Endothelial cell of umbilical vein (primary cell): ENCODE results near the gene PAX5. TPM values are rescaled to one million over a fixed set of nuclear protein-coding genes. Genes with fewer than 3 reads are reported as not detected.

Experiments used
- BruUV-seq: library from RNA; stranded (reverse); fragments of 400-500 nt; replicated peaks from 2 replicates; lab custom pipeline; 2021; lab: Mats Ljungman, UMichigan
- CTCF ChIA-PET: fragments of 300-600, 350-600 bp; sonication (Branson Sonifier 250); formaldehyde crosslinking; loops from one replicate; lab custom pipeline; 2021; ENCODE audit warnings: antibody characterized with exemption, inconsistent platforms; lab: Charles Lee
- POLR2A ChIA-PET: fragments of 300-600, 350-600 bp; sonication (Branson Sonifier 250); formaldehyde crosslinking; loops from one replicate; lab custom pipeline; 2021; ENCODE audit warnings: antibody characterized with exemption, inconsistent platforms; lab: Charles Lee
- DNase-seq: peaks from one replicate; pipeline ENCODE4 v3.0.0-alpha.2; 2011; ENCODE audit warnings: low read depth, low spot score
- FAIRE-seq: peaks from 2 replicates; lab custom pipeline; 2011; peaks lifted over from hg19 to GRCh38; lab: Jason Lieb, UNC
- H2AFZ ChIP-seq: 2 replicates; pipeline ENCODE4 v1.6.0; 2012; ENCODE audit warnings: low read depth, low read length, control low read depth, inconsistent platforms
- H3K27ac ChIP-seq: 2 replicates; pipeline ENCODE4 v1.5.1; 2011; ENCODE audit warnings: low read depth, mild to moderate bottlenecking, control low read depth, low read length, moderate library complexity; ENCODE audit not compliant: insufficient read depth
- H3K27me3 ChIP-seq, 2 experiments: 2 replicates each; pipeline versions ENCODE4 v1.6.0 to v1.6.1; 2011; ENCODE audit warnings: low read length in 2 of 2, mixed read lengths in 1 of 2; ENCODE audit not compliant: control insufficient read depth in 2 of 2, insufficient read depth in 2 of 2
- H3K36me3 ChIP-seq, 2 experiments: 2 replicates in 1 of 2; 3 replicates in 1 of 2; pipeline ENCODE4 v1.5.1; 2011; ENCODE audit warnings: low read length in 2 of 2, mild to moderate bottlenecking in 1 of 2, moderate library complexity in 1 of 2; ENCODE audit not compliant: control insufficient read depth in 2 of 2, insufficient read depth in 2 of 2; ENCODE audit errors: extremely low read depth in 1 of 2
- H3K4me1 ChIP-seq: 3 replicates; pipeline ENCODE4 v1.5.1; 2011; ENCODE audit warnings: mild to moderate bottlenecking, low read length; ENCODE audit not compliant: control insufficient read depth, insufficient read depth; ENCODE audit errors: extremely low read depth
- H3K4me2 ChIP-seq: 2 replicates; pipeline ENCODE4 v1.6.1; 2011; ENCODE audit warnings: low read length, control low read depth, mixed read lengths; ENCODE audit not compliant: insufficient read depth
- H3K4me3 ChIP-seq, 3 experiments: fragments of 200-600 bp in 1 of 3; sonication (generic), shearing (Covaris generic) in 1 of 3; replicated peaks in 1 of 3; 2 replicates each; pipeline ENCODE4 v1.5.1; 2011 to 2016; ENCODE audit warnings: control low read depth in 3 of 3, low read length in 3 of 3, mild to moderate bottlenecking in 2 of 3, inconsistent platforms in 1 of 3, low read depth in 1 of 3, moderate library complexity in 1 of 3; ENCODE audit not compliant: insufficient read depth in 1 of 3
- H3K79me2 ChIP-seq: 2 replicates; pipeline ENCODE4 v1.6.0; 2012; ENCODE audit warnings: low read length, inconsistent platforms; ENCODE audit not compliant: control insufficient read depth, insufficient read depth
- H3K9ac ChIP-seq: replicated peaks from 2 replicates; pipeline ENCODE3; 2011; ENCODE audit warnings: low read length, control low read depth; ENCODE audit not compliant: insufficient read depth; ENCODE audit errors: extremely low read depth
- H3K9me1 ChIP-seq: replicated peaks from 3 replicates; pipeline ENCODE4 v1.6.0; 2011; ENCODE audit warnings: mild to moderate bottlenecking, low read length; ENCODE audit not compliant: control insufficient read depth, insufficient read depth; ENCODE audit errors: extremely low read depth
- H3K9me3 ChIP-seq: replicated peaks from 2 replicates; pipeline ENCODE4 v1.5.1; 2012; ENCODE audit warnings: low read length, inconsistent platforms; ENCODE audit not compliant: control insufficient read depth, insufficient read depth
- H4K20me1 ChIP-seq: replicated peaks from 2 replicates; pipeline ENCODE3; 2011; ENCODE audit warnings: mild to moderate bottlenecking, low read length; ENCODE audit not compliant: control insufficient read depth, insufficient read depth; ENCODE audit errors: extremely low read depth
- FOS ChIP-seq: IDR thresholded peaks from 2 replicates; pipeline ENCODE4 v1.6.1; 2011; ENCODE audit warnings: mild to moderate bottlenecking, low read length, moderate library complexity, borderline replicate concordance; ENCODE audit not compliant: insufficient read depth
- GATA2 ChIP-seq: IDR thresholded peaks from 2 replicates; pipeline ENCODE4 v1.7.0; 2011; ENCODE audit warnings: low read depth, mild to moderate bottlenecking, moderate library complexity, mixed read lengths, low read length; ENCODE audit not compliant: insufficient read length, insufficient read depth
- JUN ChIP-seq: IDR thresholded peaks from 2 replicates; pipeline ENCODE4 v1.6.1; 2011; ENCODE audit warnings: borderline replicate concordance, low read depth; ENCODE audit not compliant: insufficient read length, insufficient read depth
- MYC ChIP-seq: IDR thresholded peaks from one replicate; pipeline ENCODE4 v1.6.1; 2011; ENCODE audit warnings: mild to moderate bottlenecking, low read depth, low read length
- POLR2AphosphoS5 ChIP-seq: IDR thresholded peaks from 2 replicates; pipeline ENCODE4 v1.6.1; 2012; ENCODE audit warnings: low read depth, mild to moderate bottlenecking, control low read depth, low read length, moderate library complexity; ENCODE audit not compliant: insufficient read depth
- dilution Hi-C: fragments of 300-500 bp; cut with MboI; formaldehyde crosslinking; loops from one replicate; pipeline ENCODE4 v1.15.0; 2019; ENCODE audit warnings: low sequenced_read_pairs; ENCODE audit not compliant: extremely low pct_ligation_motif_present
- intact Hi-C: fragments of 100-400 bp; cut with micrococcal nuclease; formaldehyde crosslinking; loops from one replicate; pipeline ENCODE4 v1.10.0; 2022
- polyA plus RNA-seq, 4 experiments: library from polyadenylated mRNA; depleted of rRNA in 3 of 4; stranded (reverse) in 3 of 4; unstranded in 1 of 4; fragments of >200 nt; gene quantifications; 2 replicates each; pipeline versions ENCODE4 v1.2.1 to v1.2.3, GENCODE V29; 2011 to 2012; ENCODE audit warnings: missing spikeins in 1 of 4
- total RNA-seq: library from RNA; stranded (reverse); gene quantifications from 2 replicates; pipeline ENCODE4 v1.2.3, GENCODE V29; 2021
- TF ChIP-seq, protein P1 (sequence below): IDR thresholded peaks from 2 replicates; pipeline ENCODE4 v1.6.1; 2011; ENCODE audit not compliant: insufficient read depth, insufficient read length
- TF ChIP-seq, protein P2 (sequence below), 2 donors: IDR thresholded peaks; 1 replicate in 1 of 2; 2 replicates in 1 of 2; pipeline ENCODE4 v1.5.1; 2011; ENCODE audit warnings: low read length in 2 of 2, mild to moderate bottlenecking in 2 of 2, moderate library complexity in 2 of 2, control low read depth in 1 of 2, inconsistent platforms in 1 of 2, low read depth in 1 of 2; ENCODE audit not compliant: insufficient read depth in 1 of 2; ENCODE audit errors: extremely low read depth in 1 of 2

PAX5 gene
- total and polyA plus RNA-seq, 2 donors (not counting 3 experiments of a cell fraction or from before 2014, with no cell fraction given) = not detected

DNA sequence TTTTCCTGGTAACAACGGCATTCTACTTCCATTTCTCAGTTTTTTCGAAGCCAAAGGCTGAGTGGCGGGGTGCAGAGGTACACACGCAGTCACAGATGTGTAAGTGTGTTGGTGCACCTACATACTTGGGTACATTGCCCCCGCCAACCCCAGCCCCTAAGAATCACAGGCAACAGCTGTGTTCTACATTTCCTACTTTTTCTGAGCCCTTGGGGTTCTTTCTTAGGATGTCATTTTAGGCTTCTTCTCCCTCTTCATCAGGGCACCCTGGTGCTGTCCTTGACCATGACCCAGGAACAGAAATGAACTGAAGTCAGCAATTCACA, 104.8 kb downstream of the PAX5 start:
- H2AFZ ChIP-seq = no peak overlapping the region
- H3K36me3 ChIP-seq = no peaks in the 10 kb centered on the region
- no peak for DNase-seq
- H3K9me1 ChIP-seq = no peaks in the 10 kb centered on the region
- H3K79me2 ChIP-seq = no peaks in the 10 kb centered on the region
- H3K27ac ChIP-seq = no peak overlapping the region
- H4K20me1 ChIP-seq = no peaks in the 10 kb centered on the region
- ChIA-PET POLR2A (no interaction called here), CTCF (no interaction called here)
- H3K27me3 ChIP-seq = peaks cover 0 to 5% of the 10 kb centered on the region in 2 experiments
- no peak for FAIRE-seq
- dilution Hi-C loops = no loop called here
- no peak overlapping the region for H3K4me3 ChIP-seq
- H3K4me1 ChIP-seq = peaks cover 4% of the 10 kb centered on the region
- TF ChIP-seq, protein P1, sequence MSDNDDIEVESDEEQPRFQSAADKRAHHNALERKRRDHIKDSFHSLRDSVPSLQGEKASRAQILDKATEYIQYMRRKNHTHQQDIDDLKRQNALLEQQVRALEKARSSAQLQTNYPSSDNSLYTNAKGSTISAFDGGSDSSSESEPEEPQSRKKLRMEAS = no peak
- TF ChIP-seq POLR2AphosphoS5 (no peak), GATA2 (no peak), FOS (no peak), MYC (no peak), JUN (no peak)
- TF ChIP-seq, protein P2, sequence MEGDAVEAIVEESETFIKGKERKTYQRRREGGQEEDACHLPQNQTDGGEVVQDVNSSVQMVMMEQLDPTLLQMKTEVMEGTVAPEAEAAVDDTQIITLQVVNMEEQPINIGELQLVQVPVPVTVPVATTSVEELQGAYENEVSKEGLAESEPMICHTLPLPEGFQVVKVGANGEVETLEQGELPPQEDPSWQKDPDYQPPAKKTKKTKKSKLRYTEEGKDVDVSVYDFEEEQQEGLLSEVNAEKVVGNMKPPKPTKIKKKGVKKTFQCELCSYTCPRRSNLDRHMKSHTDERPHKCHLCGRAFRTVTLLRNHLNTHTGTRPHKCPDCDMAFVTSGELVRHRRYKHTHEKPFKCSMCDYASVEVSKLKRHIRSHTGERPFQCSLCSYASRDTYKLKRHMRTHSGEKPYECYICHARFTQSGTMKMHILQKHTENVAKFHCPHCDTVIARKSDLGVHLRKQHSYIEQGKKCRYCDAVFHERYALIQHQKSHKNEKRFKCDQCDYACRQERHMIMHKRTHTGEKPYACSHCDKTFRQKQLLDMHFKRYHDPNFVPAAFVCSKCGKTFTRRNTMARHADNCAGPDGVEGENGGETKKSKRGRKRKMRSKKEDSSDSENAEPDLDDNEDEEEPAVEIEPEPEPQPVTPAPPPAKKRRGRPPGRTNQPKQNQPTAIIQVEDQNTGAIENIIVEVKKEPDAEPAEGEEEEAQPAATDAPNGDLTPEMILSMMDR (IDR thresholded peaks at IDR 0.05; ENCODE audit: extremely low read depth in 1 of 2, insufficient read depth in 1 of 2, low read depth in 1 of 2, low read length in 2 of 2) = no peak
- no peak overlapping the region for H3K9ac ChIP-seq
- BruUV-seq = no TSS peak
- intact Hi-C loops = no loop called here
- no peaks in the 10 kb centered on the region for H3K9me3 ChIP-seq
- no peak overlapping the region for H3K4me2 ChIP-seq
